Neuronal stem cell (in vitro differentiated cells): Measurements from ENCODE around the gene SLCO2A1.

ENCODE experiments used
- DNase-seq: peaks from one replicate; pipeline ENCODE4 v3.0.0-alpha.2; 2013; ENCODE audit warnings: low spot score
- H2AFZ ChIP-seq: one replicate; pipeline ENCODE4 v1.6.1; 2013; ENCODE audit warnings: mild to moderate bottlenecking, low read length, inconsistent platforms
- H2AK5ac ChIP-seq: 2 replicates; pipeline ENCODE4 v1.6.1; 2013; ENCODE audit warnings: low read depth, mild to moderate bottlenecking, inconsistent platforms, low read length, moderate library complexity, mixed read lengths
- H2BK120ac ChIP-seq: 2 replicates; pipeline ENCODE4 v1.6.1; 2013; ENCODE audit warnings: low read depth, mild to moderate bottlenecking, inconsistent platforms, low read length, moderate library complexity, mixed read lengths
- H2BK12ac ChIP-seq: one replicate; pipeline ENCODE4 v1.6.1; 2013; ENCODE audit warnings: low read length, inconsistent platforms
- H2BK15ac ChIP-seq: 2 replicates; pipeline ENCODE4 v1.6.1; 2013; ENCODE audit warnings: mild to moderate bottlenecking, low read length, inconsistent platforms, mixed read lengths
- H2BK5ac ChIP-seq: one replicate; pipeline ENCODE4 v1.6.1; 2013; ENCODE audit warnings: inconsistent platforms, mild to moderate bottlenecking, low read length, moderate library complexity
- H3K14ac ChIP-seq: one replicate; pipeline ENCODE4 v1.6.1; 2013; ENCODE audit warnings: low read length, inconsistent platforms
- H3K18ac ChIP-seq: 2 replicates; pipeline ENCODE4 v1.6.1; 2013; ENCODE audit warnings: low read length, inconsistent platforms
- H3K23ac ChIP-seq: 2 replicates; pipeline ENCODE4 v1.6.1; 2013; ENCODE audit warnings: low read depth, mild to moderate bottlenecking, mixed read lengths, low read length, inconsistent platforms; ENCODE audit not compliant: poor library complexity
- H3K27ac ChIP-seq: replicated peaks from 3 replicates; pipeline ENCODE4 v1.5.1; 2013; ENCODE audit warnings: low read length, inconsistent platforms
- H3K27me3 ChIP-seq, 3 experiments: 2 replicates each; pipeline ENCODE4 v1.6.1; 2013; ENCODE audit warnings: low read length in 3 of 3, mild to moderate bottlenecking in 2 of 3, inconsistent platforms in 1 of 3, low read depth in 1 of 3, mixed read lengths in 1 of 3, moderate library complexity in 1 of 3; ENCODE audit not compliant: control insufficient read depth in 3 of 3, insufficient read depth in 3 of 3
- H3K36me3 ChIP-seq, 2 donors: replicated peaks in 1 of 2; 2 replicates each; pipeline ENCODE4 v1.6.1; 2013; ENCODE audit warnings: low read length in 2 of 2; ENCODE audit not compliant: control insufficient read depth in 2 of 2, insufficient read depth in 2 of 2
- H3K4ac ChIP-seq: 2 replicates; pipeline ENCODE4 v1.6.1; 2013; ENCODE audit warnings: inconsistent platforms, mild to moderate bottlenecking, low read length, moderate library complexity
- H3K4me1 ChIP-seq, 2 donors: 1 replicate in 1 of 2; 2 replicates in 1 of 2; pipeline ENCODE4 v1.6.1; 2013; ENCODE audit warnings: low read length in 2 of 2, low read depth in 1 of 2; ENCODE audit not compliant: control insufficient read depth in 2 of 2, insufficient read depth in 1 of 2
- H3K4me2 ChIP-seq: one replicate; pipeline ENCODE4 v1.6.1; 2013; ENCODE audit warnings: mild to moderate bottlenecking, low read length, inconsistent platforms; ENCODE audit not compliant: insufficient read depth, poor library complexity, severe bottlenecking
- H3K4me3 ChIP-seq, 2 donors: 2 replicates each; pipeline ENCODE4 v1.5.1; 2013; ENCODE audit warnings: low read length in 2 of 2, mild to moderate bottlenecking in 2 of 2, inconsistent platforms in 1 of 2, moderate library complexity in 1 of 2
- H3K79me1 ChIP-seq: one replicate; pipeline ENCODE4 v1.6.1; 2013; ENCODE audit warnings: low read depth, mild to moderate bottlenecking, inconsistent platforms, low read length, moderate library complexity
- H3K9ac ChIP-seq: one replicate; pipeline ENCODE4 v1.6.1; 2013; ENCODE audit warnings: mild to moderate bottlenecking, low read depth, low read length, inconsistent platforms; ENCODE audit not compliant: poor library complexity
- H3K9me3 ChIP-seq, 2 donors: replicated peaks in 1 of 2; 2 replicates each; pipeline versions ENCODE3 to v1.6.1; 2013; ENCODE audit warnings: low read length in 2 of 2, mild to moderate bottlenecking in 2 of 2, inconsistent platforms in 1 of 2, low read depth in 1 of 2, mixed read lengths in 1 of 2, moderate library complexity in 1 of 2; ENCODE audit not compliant: control insufficient read depth in 2 of 2, insufficient read depth in 1 of 2
- H4K8ac ChIP-seq: one replicate; pipeline ENCODE4 v1.6.1; 2013; ENCODE audit warnings: low read depth, mild to moderate bottlenecking, inconsistent platforms, low read length, moderate library complexity
- H4K91ac ChIP-seq: one replicate; pipeline ENCODE4 v1.6.1; 2013; ENCODE audit warnings: low read length, low read depth, mild to moderate bottlenecking, inconsistent platforms; ENCODE audit not compliant: poor library complexity
- WGBS, 2 donors: extraction: QIAGEN DNeasy Blood & Tissue Kit; methylation state at CpG; one replicate each; pipeline ENCODE4 v1.1.7; 2013; ENCODE audit warnings: missing lambda C conversion rate in 2 of 2, mixed read lengths in 1 of 2; ENCODE audit not compliant: insufficient read length in 2 of 2, insufficient replicate concordance in 1 of 2; ENCODE audit errors: extremely low coverage in 2 of 2; 5-methylcytosine and 5-hydroxymethylcytosine counted together

The SLCO2A1 gene

DNA sequence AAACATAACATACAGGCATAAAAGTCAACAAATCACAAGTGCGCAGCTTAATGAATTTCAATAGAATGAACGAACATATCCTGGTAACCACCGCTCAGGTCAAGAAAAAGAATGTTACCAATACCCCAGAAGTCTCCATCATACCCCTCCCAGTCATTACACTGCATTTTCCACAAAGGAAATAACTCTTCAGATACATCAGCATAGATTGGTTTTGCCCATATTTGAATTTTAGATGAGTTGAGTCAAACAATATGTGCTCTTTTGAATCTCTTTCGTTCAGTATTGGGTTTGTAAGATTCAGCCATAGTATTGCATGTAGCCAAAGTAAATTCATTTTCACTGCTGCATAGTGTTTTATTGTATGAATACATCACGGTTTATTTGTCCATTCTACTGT is 127.9 kb downstream of the SLCO2A1 start:
- Histone ChIP-seq H2BK5ac (no peak overlapping the region), H3K4me1 (no peaks in the 10 kb centered on the region), H3K18ac (no peak overlapping the region), H2AFZ (no peak overlapping the region), H3K27ac (no peak overlapping the region), H3K4me3 (no peak overlapping the region), H3K9ac (no peak overlapping the region), H4K8ac (no peak overlapping the region), H2AK5ac (no peak overlapping the region), H3K27me3 (peaks cover 0 to 14% (median 6%) of the 10 kb centered on the region in 3 experiments), H3K36me3 (no peaks in the 10 kb centered on the region), H4K91ac (no peak overlapping the region), H3K9me3 (no peaks in the 10 kb centered on the region), H3K79me1 (no peaks in the 10 kb centered on the region), H2BK12ac (no peak overlapping the region), H3K4ac (no peak overlapping the region), H3K14ac (no peak overlapping the region), H2BK15ac (no peak overlapping the region), H3K4me2 (no peak overlapping the region), H3K23ac (no peak overlapping the region), H2BK120ac (no peak overlapping the region)
- no CpG with 5 or more reads among the region's 5 CpGs for WGBS, 2 donors
- no peak for DNase-seq

DNA sequence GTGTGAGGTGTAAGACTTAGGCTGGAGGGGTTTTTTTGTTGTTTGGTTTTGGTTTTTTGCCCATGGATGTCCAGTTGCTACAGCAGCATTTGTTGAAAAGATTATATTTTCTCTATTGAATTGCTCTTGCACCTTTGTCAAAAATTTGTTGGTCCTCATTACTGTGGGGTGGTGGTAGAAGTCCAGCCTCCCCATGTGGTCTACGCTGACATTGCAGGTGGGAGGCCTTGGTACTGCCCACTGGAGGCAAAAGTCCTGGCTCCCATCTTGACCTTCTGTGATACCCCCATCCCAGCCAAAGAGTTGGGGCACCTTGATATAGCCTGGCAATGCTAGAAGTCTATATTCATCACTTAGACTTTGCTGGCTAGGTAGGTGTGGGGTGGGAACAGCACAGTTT is 128.6 kb downstream of the SLCO2A1 start:
- H2BK5ac ChIP-seq: no peak overlapping the region
- H2AK5ac ChIP-seq: no peak overlapping the region
- no CpG with 5 or more reads among the region's 1 CpG for WGBS, 2 donors
- H2AFZ ChIP-seq: no peak overlapping the region
- no peaks in the 10 kb centered on the region for H3K79me1 ChIP-seq
- H3K4me3 ChIP-seq: no peak overlapping the region
- H3K4ac ChIP-seq: no peak overlapping the region
- H3K4me1 ChIP-seq: peaks cover 0 to 2% of the 10 kb centered on the region in 2 donors
- H3K4me2 ChIP-seq: no peak overlapping the region
- no peak overlapping the region for H2BK15ac ChIP-seq
- H3K27ac ChIP-seq: no peak overlapping the region
- no peaks in the 10 kb centered on the region for H3K36me3 ChIP-seq
- H4K91ac ChIP-seq: no peak overlapping the region
- peaks cover 0 to 22% (median 13%) of the 10 kb centered on the region in 3 experiments for H3K27me3 ChIP-seq
- H2BK12ac ChIP-seq: no peak overlapping the region
- no peak overlapping the region for H2BK120ac ChIP-seq
- no peak overlapping the region for H3K9ac ChIP-seq
- H4K8ac ChIP-seq: no peak overlapping the region
- H3K14ac ChIP-seq: no peak overlapping the region
- H3K9me3 ChIP-seq: no peaks in the 10 kb centered on the region
- no peak for DNase-seq
- H3K18ac ChIP-seq: no peak overlapping the region
- H3K23ac ChIP-seq: no peak overlapping the region

DNA sequence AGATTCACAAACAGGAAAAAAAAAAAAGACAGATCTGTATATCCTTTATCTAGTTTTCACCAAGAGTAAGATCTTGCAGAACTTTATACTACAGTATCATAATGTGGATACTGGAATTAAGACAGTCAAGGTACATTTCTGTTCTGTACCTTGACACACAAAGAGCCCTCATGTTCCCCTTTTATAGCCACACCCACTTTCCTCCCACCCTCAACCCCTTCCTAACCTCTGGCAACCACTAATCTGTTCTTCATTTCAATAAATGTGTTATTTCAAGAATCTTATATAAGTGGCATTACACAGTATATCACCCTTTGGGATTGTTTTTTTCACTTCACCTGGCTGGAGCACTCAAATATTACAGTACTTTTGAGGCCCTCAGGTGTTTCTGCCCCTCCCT is 130.4 kb downstream of the SLCO2A1 start:
- H4K8ac ChIP-seq: no peak overlapping the region
- H3K4ac ChIP-seq: no peak overlapping the region

DNA sequence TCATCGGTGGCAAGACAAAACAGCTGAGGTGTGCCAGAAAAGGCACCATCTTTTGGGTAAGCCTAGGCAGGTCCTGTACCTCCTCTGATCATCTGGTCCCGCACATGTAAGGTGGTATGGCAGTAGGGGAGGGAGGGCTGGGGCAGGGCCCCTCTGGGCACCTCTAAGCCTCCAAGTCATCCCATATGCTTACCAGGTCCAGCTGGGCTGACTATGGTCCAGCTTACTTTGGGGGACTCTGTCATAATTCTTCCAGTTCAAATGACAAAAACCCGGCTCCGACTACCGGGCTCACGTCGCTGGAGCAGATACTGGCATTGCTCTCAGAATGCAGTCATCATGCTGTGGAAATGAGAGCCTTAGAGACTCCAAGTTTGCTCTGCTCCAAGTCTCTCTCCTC is 132.2 kb downstream of the SLCO2A1 start:
- Histone ChIP-seq H3K18ac (no peak overlapping the region), H3K27ac (no peak overlapping the region), H3K4me3 (no peak overlapping the region), H2AK5ac (no peak overlapping the region), H3K4me2 (no peak overlapping the region), H2BK12ac (no peak overlapping the region), H3K36me3 (no peaks in the 10 kb centered on the region), H4K91ac (no peak overlapping the region), H2AFZ (no peak overlapping the region), H3K4ac (no peak overlapping the region), H4K8ac (no peak overlapping the region), H2BK120ac (no peak overlapping the region), H2BK15ac (no peak overlapping the region), H3K14ac (no peak overlapping the region), H2BK5ac (no peak overlapping the region), H3K9me3 (peaks cover 0 to 2% of the 10 kb centered on the region in 2 donors), H3K79me1 (no peaks in the 10 kb centered on the region), H3K23ac (no peak overlapping the region), H3K27me3 (peaks cover 0 to 49% (median 15%) of the 10 kb centered on the region in 3 experiments), H3K4me1 (peaks cover 0 to 11% of the 10 kb centered on the region in 2 donors), H3K9ac (no peak overlapping the region)
- DNase-seq: no peak
- WGBS, 2 donors: no CpG with 5 or more reads among the region's 7 CpGs

More for the DNA sequence above, 130.4 kb downstream of the SLCO2A1 start:
- H2BK120ac ChIP-seq: no peak overlapping the region
- no peak overlapping the region for H3K23ac ChIP-seq
- no peak overlapping the region for H3K4me2 ChIP-seq
- H2AFZ ChIP-seq: no peak overlapping the region
- H3K14ac ChIP-seq: no peak overlapping the region
- H2BK15ac ChIP-seq: no peak overlapping the region
- H4K91ac ChIP-seq: no peak overlapping the region
- H2AK5ac ChIP-seq: no peak overlapping the region
- H3K9me3 ChIP-seq: no peaks in the 10 kb centered on the region
- no peak overlapping the region for H3K27ac ChIP-seq
- H3K4me3 ChIP-seq: no peak overlapping the region
- H2BK5ac ChIP-seq: no peak overlapping the region
- DNase-seq: no peak
- peaks cover 0 to 32% (median 15%) of the 10 kb centered on the region in 3 experiments for H3K27me3 ChIP-seq
- no peaks in the 10 kb centered on the region for H3K36me3 ChIP-seq
- no peak overlapping the region for H3K9ac ChIP-seq
- peaks cover 0 to 6% of the 10 kb centered on the region in 2 donors for H3K4me1 ChIP-seq
- H3K18ac ChIP-seq: no peak overlapping the region
- H2BK12ac ChIP-seq: no peak overlapping the region
- no peaks in the 10 kb centered on the region for H3K79me1 ChIP-seq
